ENCODE results near the gene PHPT1.
"Not testable (repeated sequence)": the region's sequence is repeated elsewhere in the genome, so short reads cannot be mapped to it uniquely, and the experiment has no call there.

PHPT1 gene

DNA sequence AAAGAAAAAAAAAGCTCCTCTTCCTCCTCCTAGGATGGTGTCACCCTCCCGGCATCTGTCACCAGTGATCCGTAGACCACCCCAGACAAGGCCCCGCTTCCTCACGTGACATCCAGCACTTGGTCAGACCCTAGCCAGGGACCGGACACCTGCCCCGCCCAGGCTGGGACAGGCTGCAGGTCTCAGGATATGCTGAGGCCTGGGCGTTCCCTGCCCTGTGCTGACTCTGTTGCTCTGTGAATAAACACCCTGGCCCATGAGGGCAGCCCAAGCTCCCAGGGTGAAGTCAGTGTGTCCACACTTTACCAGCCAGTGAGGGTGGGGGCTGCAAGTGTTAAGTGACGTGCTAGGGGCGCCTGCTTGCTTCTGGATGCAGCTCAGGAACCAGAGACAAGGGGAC, 11.3 kb downstream of the PHPT1 start:
- no peak for DNase-seq (ENCODE audit: low read depth in 2 of 2)

DNA sequence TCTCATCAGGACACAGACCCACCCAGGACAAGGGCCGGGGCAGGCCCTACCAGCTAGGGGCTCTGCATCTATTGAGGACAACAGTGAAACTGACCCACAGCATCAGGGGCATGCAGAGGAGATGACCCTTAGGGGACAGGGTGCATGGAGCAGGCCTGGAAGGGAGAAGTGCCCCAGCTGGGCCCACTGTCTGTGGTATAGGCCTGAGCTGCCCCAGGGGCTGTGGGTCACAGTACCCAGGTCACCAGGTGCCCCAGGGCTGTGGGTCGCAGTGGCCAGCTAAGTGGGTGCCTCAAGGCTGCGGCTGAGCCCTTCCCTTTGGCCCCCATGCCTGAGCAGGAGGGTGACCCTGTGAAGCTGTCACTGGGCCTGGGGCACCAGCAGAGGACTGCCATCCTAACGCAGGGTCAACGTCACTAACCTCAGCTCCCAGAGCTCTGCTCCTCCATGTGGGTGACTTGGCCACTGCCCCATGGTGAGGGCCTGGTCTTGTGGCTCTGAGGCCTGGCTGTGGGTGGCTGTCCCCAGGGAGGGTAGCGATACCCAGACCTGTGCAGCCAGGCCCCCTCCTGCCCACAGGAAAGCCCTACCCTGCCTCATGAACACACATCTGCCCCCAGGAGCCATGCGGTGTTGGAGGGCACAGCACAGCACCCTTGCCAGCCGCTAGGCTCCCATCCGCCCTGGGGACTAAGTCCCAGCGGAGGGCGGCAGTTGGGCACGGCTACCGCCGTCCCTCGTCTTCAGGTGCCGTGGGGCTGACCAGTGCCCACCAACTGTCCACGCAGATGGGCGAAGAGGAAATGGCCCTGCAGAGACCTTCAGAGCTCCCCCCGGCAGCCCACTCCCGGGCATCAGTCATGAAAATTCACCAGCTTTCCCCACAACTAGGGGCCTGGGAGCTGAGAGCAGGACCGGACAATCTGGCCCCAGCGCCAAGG, 12.0 kb downstream of the PHPT1 start:
- no peak for DNase-seq (ENCODE audit: low read depth in 2 of 2)

GRCh38 chr9:136861874-136862457, 12.8 kb downstream of the PHPT1 start:
- DNase-seq (ENCODE audit: low read depth in 2 of 2), result no peak

- DNase-seq (ENCODE audit: low read depth in 2 of 2), result no peak
Observed at GRCh38 chr9:136862849-136863622, 13.8 kb downstream of the PHPT1 start.

- DNase-seq (ENCODE audit: low read depth in 2 of 2), result no peak
Observed at GRCh38 chr9:136863623-136864273, 14.5 kb downstream of the PHPT1 start.

DNA sequence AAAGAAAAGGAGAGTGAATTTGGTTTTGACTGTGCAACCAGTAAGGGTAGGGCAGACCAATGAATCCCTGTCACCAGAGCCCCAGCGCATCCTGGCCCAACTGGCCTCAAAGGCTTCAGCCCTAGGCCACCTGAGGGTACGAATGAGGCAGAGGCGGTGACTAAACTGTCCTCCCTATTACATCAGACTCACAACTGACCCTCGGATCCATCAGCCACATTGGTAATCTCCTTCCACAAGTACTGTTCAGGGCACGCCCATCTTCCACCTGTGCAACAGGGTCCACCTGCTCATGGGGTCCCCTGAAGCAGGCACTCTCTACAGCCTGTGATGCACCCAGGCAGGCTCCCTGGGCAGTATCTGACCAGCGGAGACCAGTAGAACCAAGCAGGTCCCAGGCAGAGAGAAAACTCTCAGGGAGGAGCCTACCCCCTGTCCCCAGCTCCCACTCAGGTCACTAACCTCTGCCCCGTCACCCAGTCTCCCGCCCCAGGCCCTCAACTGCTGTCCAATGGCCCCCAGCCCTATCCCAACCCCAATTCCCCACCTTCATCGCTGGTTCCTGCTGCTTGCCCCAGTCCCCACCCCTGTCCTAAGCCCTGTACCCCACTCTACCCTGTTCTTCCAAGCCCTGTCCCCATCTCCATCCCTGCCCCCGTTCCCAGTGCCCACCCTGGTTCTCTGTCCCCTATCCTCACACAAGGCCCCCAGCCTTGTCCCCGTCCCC, 16.0 kb downstream of the PHPT1 start:
- no peak for DNase-seq (ENCODE audit: low read depth in 2 of 2)

GRCh38 chr9:136865768-136866103, 16.5 kb downstream of the PHPT1 start:
- DNase-seq (ENCODE audit: low read depth in 2 of 2), result no peak

DNA sequence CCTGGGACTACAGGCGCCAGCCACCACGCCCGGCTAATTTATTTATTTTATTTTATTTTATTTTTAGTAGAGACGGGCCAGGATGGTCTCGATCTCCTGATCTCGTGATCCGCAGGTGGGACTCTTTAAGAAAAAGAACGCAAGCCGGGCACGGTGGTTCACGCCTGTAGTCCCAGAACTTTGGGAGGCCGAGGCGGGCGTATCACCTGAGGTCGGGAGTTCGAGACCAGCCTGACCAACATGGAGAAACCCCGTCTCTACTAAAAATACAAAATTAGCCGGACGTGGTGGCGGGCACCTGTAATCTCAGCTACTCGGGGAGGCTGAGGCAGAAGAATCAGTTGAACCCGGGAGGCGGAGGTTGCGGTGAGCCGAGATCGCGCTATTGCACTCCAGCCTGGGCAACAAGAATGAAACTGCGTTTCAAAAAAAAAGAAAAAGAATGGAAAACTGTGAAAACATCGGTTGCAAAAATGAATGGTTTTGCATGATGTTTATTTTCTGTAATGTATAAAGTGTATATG, 17.8 kb downstream of the PHPT1 start:
- not testable (repeated sequence) for DNase-seq (ENCODE audit: low read depth in 2 of 2)

DNA sequence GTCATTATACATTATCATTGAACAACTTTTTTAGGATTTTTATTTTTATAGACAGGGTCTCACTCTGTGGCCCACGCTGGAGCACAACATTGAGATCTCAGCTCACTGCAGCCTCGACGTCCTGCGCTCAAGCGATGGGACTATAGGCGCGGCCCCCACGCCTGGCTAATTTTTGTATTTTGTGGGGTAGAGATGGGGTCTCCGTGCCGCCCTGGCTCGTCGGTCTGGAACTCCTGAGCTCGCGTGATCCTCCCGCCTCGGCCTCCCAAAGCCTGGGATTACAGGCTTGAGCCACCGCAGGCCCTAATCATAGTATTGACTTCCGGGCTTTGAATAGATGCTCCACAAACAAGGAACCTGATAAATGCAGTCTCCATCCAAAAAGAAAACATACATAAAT, 18.3 kb downstream of the PHPT1 start:
- no peak for DNase-seq (ENCODE audit: low read depth in 2 of 2)

GRCh38 chr9:136867917-136868316, 18.7 kb downstream of the PHPT1 start:
- no peak for DNase-seq (ENCODE audit: low read depth in 2 of 2)

- no peak for DNase-seq (ENCODE audit: low read depth in 2 of 2)
Observed at GRCh38 chr9:136868644-136869043, 19.4 kb downstream of the PHPT1 start.

- DNase-seq (ENCODE audit: low read depth in 2 of 2), result not testable (repeated sequence)
Observed at GRCh38 chr9:136869611-136870010, 20.4 kb downstream of the PHPT1 start.

- no peak for DNase-seq (ENCODE audit: low read depth in 2 of 2)
Observed at GRCh38 chr9:136875155-136875554, 25.9 kb downstream of the PHPT1 start.

DNA sequence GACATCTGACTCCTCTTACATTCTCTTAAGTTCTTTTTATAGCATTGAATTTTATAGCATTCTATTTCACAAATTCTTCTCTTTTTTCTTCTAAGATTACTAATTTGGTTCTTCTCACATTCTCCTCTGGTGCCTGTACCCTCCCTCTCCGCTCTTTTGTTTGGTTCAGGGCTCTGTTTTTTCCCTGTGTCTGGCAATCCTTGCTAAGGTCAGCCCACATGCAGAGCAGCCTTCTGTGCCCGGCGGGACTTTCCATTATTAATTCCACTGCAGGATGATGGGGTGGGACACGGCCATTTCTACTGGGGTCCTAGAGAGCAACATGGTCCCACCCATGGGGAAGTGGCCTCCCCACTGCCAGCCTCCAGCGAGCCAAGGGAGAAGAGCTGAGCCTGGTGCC, 27.3 kb downstream of the PHPT1 start:
- no peak for DNase-seq (ENCODE audit: low read depth in 2 of 2)

DNA sequence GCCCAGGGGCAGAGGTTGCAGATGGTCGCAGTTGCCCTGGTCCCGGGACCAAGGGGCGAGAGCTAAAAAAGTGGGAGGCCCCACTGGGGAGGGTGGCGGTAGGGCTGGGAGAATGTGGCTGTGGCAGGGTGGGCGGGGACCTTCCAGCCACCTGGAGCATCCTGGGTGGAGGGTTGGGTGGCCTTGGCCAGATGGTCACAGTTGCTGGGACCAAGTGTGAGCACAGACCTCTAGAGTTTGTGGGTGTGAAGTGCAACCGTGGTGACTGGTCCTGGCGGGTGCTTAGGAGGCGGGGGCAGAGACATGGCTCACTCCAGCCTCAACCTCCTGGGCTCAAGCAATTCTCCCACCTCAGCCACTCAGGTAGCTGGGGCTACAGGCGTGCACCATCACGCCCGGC, 31.4 kb downstream of the PHPT1 start:
- no peak for DNase-seq (ENCODE audit: low read depth in 2 of 2)

DNA sequence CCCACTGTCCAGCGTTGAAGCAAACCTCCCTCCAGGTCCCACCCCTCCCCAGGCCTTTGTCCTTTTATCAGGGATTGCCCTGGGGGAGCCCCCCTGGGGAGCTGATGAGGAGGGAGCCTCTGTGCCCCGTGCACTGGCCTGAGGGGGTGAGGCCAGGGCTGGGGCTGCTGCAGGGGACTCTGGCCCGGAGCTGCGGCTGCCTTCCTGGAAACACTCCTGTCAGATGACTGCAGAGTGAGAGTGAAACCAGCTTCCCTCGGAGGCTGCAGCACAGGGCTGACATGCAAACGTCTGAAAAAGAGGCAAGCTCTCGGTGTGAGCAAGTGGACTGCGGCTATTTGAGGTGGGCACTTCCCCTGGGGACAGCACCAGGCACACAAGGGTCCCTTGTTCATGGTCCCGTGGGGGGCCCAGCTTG, 32.5 kb downstream of the PHPT1 start:
- DNase-seq (ENCODE audit: low read depth in 2 of 2), result peak; percentile 40 to 52

DNA sequence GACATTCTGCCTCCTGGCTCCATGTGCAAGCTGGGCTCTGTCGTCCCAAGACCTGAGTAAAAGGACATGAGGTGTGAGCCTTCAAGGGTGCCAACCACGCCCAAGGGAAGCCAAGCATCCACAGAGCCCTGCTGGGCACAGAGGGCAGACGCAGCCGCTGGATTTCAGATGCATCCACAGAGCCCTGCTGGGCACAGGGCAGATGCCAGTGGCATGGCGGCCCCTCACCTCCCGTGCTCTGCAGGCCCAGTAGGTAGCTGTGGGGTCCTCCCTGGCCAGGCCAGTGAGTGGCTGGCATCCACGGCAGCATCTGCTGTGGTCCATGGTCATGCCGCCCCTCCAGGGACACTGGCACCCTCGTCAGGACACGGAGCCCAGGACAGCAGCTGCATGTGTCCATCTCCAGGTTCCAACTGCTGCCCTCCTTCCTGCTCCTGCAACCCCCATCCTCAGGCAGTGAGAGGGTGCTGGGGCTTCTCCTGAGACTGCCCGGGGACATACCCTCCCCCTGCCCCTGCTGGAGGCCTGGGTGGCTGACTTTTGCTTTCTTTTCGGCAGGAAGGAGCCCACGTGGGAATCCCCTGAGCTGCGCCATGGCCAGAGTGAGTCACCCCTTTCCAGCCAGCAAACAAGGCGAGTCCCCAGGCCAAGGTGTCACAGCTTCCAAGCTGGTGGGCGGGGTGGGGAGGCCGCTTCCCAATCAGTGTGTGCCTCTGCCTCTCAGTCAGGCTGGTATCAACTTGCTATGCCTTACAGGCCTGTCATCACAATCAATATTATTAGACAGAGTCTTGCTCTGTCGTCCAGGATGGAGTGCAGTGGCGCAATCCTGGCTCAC, 33.1 kb downstream of the PHPT1 start:
- peak; percentile 81 to 85 for DNase-seq (ENCODE audit: low read depth in 2 of 2)

- DNase-seq (ENCODE audit: low read depth in 2 of 2), result not testable (repeated sequence)
Observed at GRCh38 chr9:136882947-136883283, 33.7 kb downstream of the PHPT1 start.

GRCh38 chr9:136883670-136884069, 34.5 kb downstream of the PHPT1 start:
- not testable (repeated sequence) for DNase-seq (ENCODE audit: low read depth in 2 of 2)

DNA sequence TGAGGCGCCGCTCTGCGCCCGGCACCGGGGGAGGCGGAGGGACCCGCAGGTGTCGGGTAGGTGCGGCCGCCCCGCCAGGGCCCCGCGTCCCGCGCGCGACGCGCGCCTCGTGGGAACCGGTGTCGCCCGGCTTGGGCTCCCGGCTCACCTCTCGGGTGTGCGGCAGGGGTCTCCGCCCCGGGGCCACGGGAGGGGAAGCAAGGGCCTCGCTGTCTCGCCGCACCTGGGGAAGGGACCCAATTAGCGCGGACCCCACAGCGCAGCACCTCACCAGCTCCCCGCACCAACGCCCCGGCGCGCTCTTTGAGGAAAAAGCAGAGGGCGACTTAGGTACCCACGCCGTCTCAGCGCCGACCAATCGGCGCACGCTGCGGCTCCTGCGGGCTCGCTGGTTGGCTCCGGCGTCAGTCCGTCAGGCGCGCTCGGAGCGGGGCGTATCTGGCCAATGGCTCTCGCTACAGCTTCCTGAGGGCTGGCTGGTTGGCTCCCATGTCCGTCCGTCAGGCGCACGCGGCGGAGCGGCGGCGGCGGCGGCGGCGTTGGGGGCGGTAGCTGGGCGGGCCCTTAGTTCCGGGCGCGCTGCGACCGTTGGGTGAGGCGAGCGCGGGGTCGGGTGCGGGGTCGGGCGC, 36.9 kb downstream of the PHPT1 start, which contains the start of gene TRAF2:
TRAF2 (plus strand) TSS at position 567 of the 629 bp plus-strand sequence. CDS start 12,225 bp downstream, outside the sequence.
- DNase-seq (ENCODE audit: low read depth in 2 of 2), result peak; percentile 93 to 96

Data from activated CD4-positive, alpha-beta T cell treated with anti-CD3 and anti-CD28 coated beads for 24 hours (primary cell).